HG03196 (cell line): ENCODE results near the gene FHIT.

Source experiments
- ATAC-seq: cut with Tn5 transposase; IDR thresholded peaks from one replicate; pipeline ENCODE4 v1.9.1; 2021; ENCODE audit not compliant: unreplicated experiment

Gene FHIT

DNA sequence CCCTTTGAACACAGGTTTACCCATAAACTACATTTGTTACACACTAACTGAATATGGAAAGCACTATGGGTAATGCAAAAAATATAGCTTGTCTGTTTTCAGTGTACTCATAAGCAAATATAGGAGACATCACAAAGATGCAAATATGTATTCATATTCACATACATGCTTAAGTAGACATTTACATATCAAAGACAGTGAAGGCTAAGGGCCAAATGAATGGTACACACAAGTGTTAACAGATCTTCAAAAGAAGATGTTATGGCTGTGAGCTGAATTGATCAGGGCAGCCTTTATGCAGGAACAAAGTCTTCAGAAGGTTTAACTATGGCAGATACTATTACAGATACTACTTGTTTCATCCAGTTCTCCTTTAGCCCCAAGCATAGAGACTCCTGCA is 384.1 kb downstream of the FHIT start:
- ATAC-seq: no peak

DNA sequence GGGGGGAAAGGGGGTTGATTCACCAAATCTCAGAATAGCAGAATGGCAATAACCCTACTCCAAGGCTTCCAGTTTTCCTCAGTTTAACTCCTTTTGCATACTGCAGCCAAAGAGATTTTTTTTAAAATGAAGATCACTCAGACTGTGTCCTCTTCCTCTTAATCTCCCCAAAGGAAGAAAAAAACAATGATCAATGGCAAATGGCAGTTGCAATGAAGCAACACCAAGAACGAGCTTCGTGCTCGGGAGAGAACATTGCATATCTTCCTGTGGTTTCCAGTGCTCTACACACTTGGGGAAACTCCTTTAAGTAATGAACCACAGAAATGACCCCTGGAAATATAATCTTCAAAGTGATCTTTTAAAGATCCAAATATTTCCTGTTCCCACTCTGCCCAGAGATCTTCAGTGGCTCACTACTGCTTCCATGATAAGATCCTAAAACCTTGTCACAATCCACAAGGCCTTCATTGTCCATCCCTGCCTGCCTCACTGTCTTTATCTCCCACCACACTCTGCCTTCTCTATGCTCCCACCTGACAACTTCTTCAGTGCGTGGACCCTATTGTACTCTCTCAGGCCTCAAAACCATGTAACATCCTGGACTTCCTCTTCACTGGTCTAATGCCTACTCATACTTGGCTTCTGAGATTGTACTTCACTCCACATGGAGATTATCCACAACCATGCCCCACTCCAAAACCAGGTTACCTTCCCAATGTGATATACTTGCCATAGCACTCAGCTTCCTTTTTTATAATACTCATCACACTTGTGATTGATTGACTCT is 394.8 kb downstream of the FHIT start:
- ATAC-seq: no peak

DNA sequence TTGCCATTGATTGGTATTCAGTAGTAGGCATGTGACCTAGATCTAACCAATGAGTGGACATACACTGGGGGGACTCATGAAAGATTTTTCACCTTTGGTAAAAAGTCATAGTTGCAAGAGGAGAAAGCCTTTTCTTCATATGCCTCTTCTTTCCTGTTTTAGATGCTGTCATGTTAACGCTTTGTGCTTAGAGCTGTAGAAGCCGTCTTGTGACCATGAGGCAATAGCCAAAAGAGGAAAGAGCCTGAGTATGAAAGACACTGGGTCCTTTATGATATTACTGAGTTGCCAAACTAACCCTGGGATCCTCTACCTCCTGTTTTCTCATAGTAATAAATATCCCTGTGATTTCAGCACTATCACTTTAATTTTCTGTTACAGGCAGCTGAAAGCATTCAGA is 396.0 kb downstream of the FHIT start:
- no peak for ATAC-seq

DNA sequence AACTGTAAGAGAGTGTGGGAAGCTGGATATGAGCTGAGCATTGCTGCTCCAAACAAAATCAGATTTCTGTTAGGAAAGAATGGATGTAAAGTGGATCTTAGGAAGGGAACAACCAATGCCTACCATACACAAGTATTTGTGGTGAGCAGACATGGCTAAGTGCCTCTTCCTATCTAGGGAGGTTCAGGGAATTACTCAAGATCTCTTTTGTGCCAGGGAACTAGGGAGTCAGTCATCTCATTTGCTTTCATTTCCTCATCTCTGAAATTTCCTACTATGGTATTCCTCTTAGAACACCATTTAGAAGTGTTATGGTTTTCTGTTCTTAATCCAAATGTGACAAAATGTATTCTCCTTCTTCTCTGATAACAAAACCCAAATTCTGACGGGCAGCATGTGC is 396.5 kb downstream of the FHIT start:
- ATAC-seq: no peak

DNA sequence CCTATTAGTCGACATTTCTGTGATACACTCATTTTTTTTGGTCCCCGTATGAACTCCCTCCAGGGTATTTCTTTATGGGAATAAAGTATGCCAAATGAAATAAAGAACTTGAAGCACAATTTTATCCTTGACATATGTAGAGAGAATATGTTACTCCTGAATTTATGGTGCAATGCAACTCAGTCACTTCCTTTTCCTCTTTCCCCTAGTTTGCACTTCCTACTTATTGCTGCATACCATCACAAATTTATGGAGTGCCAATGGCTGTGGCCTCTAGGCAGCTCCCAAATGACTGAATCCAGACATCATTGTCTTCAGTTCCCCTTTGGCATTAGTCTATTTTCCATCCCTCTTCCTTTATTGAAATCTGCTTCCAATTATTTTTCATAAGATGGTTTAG is 403.5 kb downstream of the FHIT start:
- ATAC-seq: no peak

GRCh38 chr3:60844256-60844655 is 407.0 kb downstream of the FHIT start:
- no peak for ATAC-seq

DNA sequence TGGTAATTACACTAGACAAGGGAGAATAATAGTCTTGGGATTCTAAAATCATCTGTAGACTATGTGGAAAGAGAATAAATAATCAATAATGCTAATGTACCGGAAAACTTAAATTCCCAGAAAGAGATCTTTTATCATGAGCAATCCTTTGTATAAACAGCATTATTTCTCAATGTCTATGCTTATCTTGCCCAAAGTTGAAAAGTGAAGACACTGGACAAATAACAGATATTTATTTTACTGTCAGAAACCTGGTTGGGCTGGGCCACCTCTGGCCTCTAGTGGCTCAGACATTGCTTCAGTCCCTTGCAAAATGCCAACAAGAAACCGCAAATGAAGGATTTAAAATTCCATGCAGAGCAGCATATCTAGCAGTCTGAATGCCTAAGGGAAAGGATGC is 409.9 kb downstream of the FHIT start:
- ATAC-seq: no peak

DNA sequence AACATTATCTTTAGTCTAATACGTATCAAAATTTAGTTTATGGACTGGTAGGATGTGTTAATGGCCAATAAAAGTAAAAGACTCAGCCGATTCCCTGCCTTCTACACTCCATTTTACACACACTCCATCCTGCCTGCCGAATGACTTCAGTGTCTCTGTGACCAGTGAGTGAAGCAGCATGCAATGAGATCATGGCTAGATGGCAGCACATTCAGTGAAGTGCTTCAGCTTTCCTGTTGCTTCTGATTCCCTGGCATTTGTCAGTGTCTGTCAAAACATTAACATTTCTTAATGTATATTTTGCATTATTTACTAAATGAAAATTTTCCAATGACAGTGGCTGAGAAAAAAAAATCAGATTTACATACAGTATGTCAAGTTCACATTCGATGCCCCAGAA is 412.0 kb downstream of the FHIT start:
- ATAC-seq: no peak

DNA sequence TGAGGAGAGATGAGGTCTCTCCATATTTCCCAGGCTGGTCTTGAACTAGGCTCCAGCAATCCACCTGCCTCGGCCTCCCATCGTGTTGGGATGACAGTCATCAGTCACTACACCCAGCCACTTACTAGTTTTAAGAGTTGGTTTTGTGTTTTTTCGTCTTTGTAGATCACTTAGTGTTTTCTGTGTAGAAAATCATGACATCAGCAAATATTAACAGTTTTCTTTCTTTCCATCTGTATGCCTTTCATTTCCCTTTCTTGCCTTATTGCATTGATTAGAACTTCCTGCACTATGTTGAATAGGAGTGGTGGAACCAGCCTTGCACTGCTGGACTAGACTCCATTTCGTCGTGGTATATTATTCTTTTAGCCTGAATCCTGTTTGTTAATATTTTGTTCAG is 415.5 kb downstream of the FHIT start:
- ATAC-seq: no peak

DNA sequence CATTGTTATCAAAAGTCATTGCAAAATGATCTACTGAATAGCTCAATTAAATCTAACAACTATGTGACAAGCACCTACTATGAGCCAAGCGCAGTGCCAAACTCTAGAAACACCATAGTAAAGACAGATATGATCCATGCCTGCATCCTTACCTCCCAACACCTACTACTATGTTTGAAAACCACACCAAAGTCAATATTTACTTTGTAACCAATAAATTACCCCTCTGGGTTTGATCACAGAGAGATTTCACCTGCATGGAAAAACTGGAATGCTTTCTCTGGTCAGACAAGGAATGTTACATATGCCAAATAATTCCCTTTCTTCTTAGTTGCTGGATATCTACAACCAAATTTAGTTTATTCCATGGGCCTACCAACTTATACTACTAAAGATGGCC is 422.2 kb downstream of the FHIT start:
- no peak for ATAC-seq

- no peak for ATAC-seq
These were observed 423.6 kb downstream of the FHIT start for GRCh38 chr3:60827666-60828065.

DNA sequence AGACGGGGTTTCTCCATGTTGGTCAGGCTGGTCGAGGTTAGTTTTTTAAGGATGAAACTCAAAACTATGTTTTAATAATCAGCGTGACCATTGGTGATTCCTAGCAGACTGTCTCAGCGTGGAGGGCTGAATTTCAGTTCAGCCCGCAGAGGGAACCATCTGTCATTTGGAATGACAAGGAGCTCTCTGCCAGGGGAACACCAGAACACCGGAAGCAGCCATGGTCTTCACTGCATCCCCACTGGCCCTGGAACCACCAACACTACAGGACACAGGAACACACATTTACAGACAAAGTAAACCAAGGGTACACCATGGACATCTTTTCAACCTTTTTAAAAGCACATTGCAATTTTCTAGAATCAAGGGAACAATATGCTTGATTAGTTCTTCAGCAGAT is 424.7 kb downstream of the FHIT start:
- no peak for ATAC-seq

GRCh38 chr3:60812502-60812901 is 438.8 kb downstream of the FHIT start:
- no peak for ATAC-seq

GRCh38 chr3:60810881-60811280 is 440.4 kb downstream of the FHIT start:
- no peak for ATAC-seq

- ATAC-seq: no peak
These were observed 441.2 kb downstream of the FHIT start for GRCh38 chr3:60809857-60810610.

GRCh38 chr3:60803216-60804173 is 447.8 kb downstream of the FHIT start:
- no peak for ATAC-seq

- no peak for ATAC-seq
These were observed 449.9 kb downstream of the FHIT start for GRCh38 chr3:60801307-60801706.

DNA sequence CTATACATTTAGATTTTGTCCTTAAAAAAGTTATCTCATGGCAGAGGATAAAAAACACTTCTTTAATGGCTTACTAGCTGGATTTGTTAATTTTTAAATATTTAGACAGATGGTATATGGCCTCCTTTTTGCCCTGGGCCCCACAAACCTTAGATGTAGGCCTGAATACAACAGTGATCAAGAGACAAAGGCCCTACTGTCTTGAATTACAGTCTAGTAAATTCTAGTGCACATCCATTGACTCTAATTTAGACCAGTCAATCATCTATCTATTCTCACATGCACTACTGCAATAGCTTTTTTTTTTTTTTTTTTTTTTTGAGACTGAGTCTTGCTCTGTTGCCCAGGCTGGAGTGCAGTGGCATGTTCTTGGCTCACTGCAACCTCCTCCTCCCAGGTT is 452.8 kb downstream of the FHIT start:
- ATAC-seq: no peak

DNA sequence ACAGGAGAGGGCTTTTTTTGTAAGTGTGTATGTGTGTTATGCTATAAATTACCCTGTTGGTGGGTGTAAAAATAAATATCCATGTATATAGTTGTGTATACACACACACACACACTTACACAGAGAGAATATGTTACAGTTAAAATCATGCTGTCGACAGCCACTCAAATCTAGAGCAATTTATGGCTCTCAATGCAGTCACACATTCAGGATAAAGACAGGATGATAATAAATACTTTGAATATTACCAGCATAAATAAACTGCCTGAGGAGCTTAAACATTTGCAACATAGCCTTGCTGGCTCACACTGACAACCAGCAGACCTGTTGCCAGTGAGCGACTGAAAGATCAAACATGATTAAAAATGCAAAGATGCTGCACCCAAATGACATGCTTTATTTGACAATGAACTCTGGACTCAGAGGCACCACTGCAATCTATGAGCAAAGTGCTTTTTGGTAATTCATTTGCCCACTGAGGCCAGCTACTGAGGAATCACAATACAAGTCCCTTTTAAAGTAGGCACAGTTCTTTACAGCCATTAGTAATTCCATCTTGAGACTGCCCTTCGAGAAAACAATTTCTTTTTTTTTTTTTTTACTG is 458.9 kb downstream of the FHIT start:
- ATAC-seq: no peak

GRCh38 chr3:60788185-60788584 is 463.1 kb downstream of the FHIT start:
- no peak for ATAC-seq

GRCh38 chr3:60781935-60782334 is 469.3 kb downstream of the FHIT start:
- ATAC-seq: no peak
